MM.1S (cell line): Measurements from ENCODE around the gene SSH3.

Source experiments
- DNase-seq: peaks from one replicate; pipeline ENCODE4 v3.0.0-alpha.2; 2015
- H2AFZ ChIP-seq: fragments of 300-600 bp; sonication (generic); 2 replicates; pipeline ENCODE4 v1.6.0; 2016; ENCODE audit warnings: antibody characterized with exemption, low read length
- H3F3A ChIP-seq: fragments of 300-600 bp; sonication (generic); 2 replicates; pipeline ENCODE4 v1.6.1; 2016; ENCODE audit warnings: mild to moderate bottlenecking, antibody characterized with exemption, low read length, moderate library complexity, mixed read lengths; ENCODE audit not compliant: insufficient read depth
- H3K27ac ChIP-seq: fragments of 300-600 bp; sonication (generic); 2 replicates; pipeline ENCODE4 v1.5.1; 2016; ENCODE audit warnings: mild to moderate bottlenecking, low read length
- H3K27me3 ChIP-seq: fragments of 300-600 bp; sonication (generic); replicated peaks from 2 replicates; pipeline ENCODE4 v1.6.0; 2016; ENCODE audit warnings: low read length; ENCODE audit not compliant: insufficient read depth
- H3K36me3 ChIP-seq: fragments of 300-600 bp; sonication (generic); replicated peaks from 2 replicates; pipeline ENCODE4 v1.6.1; 2016; ENCODE audit warnings: mild to moderate bottlenecking, low read length, mixed read lengths; ENCODE audit not compliant: insufficient read depth
- H3K4me1 ChIP-seq: fragments of 300-600 bp; sonication (generic); 2 replicates; pipeline ENCODE4 v1.6.1; 2016; ENCODE audit warnings: low read length, mixed read lengths
- H3K4me2 ChIP-seq: fragments of 300-600 bp; sonication (generic); 2 replicates; pipeline ENCODE4 v1.6.0; 2016; ENCODE audit warnings: low read depth, low read length
- H3K4me3 ChIP-seq: fragments of 300-600 bp; sonication (generic); 2 replicates; pipeline ENCODE4 v1.5.1; 2016; ENCODE audit warnings: low read length, mixed read lengths
- H3K79me2 ChIP-seq: fragments of 300-600 bp; sonication (generic); 2 replicates; pipeline ENCODE4 v1.6.1; 2016; ENCODE audit warnings: mixed run types, low read length, mixed read lengths
- H3K9ac ChIP-seq: fragments of 300-600 bp; sonication (generic); 2 replicates; pipeline ENCODE4 v1.6.1; 2016; ENCODE audit warnings: low read length, mixed read lengths
- H3K9me2 ChIP-seq: fragments of 300-600 bp; sonication (generic); replicated peaks from 2 replicates; pipeline ENCODE4 v1.6.1; 2016; ENCODE audit warnings: mild to moderate bottlenecking, low read length, mixed read lengths; ENCODE audit not compliant: insufficient read depth
- H3K9me3 ChIP-seq: fragments of 300-600 bp; sonication (generic); replicated peaks from 2 replicates; pipeline ENCODE4 v1.6.1; 2016; ENCODE audit warnings: mild to moderate bottlenecking, low read length, mixed read lengths; ENCODE audit not compliant: insufficient read depth
- H4K20me1 ChIP-seq: fragments of 300-600 bp; sonication (generic); 2 replicates; pipeline ENCODE4 v1.6.1; 2016; ENCODE audit warnings: mild to moderate bottlenecking, low read length, moderate library complexity, mixed read lengths; ENCODE audit not compliant: insufficient read depth
- CTCF ChIP-seq: fragments of 300-600 bp; sonication (generic); IDR thresholded peaks from 2 replicates; pipeline ENCODE4 v1.5.1; 2016; ENCODE audit warnings: antibody characterized with exemption, low read length, mixed read lengths
- EZH2 ChIP-seq: fragments of 300-600 bp; sonication (generic); optimal IDR thresholded peaks from 2 replicates; pipeline ENCODE3; 2017; ENCODE audit warnings: low read depth, mild to moderate bottlenecking, antibody characterized with exemption, low read length, mixed read lengths
- EZH2phosphoT487 ChIP-seq: fragments of 300-600 bp; sonication (generic); IDR thresholded peaks from 2 replicates; pipeline ENCODE4 v1.6.1; 2018; ENCODE audit warnings: antibody characterized with exemption, low read length

Gene SSH3

GRCh38 chr11:67309661-67310061, 6.3 kb downstream of the SSH3 start:
- H3K27ac ChIP-seq: no peak overlapping the region
- H3K4me1 ChIP-seq: no peaks in the 10 kb centered on the region
- H3K4me2 ChIP-seq: no peak overlapping the region
- H3K9me3 ChIP-seq: no peaks in the 10 kb centered on the region
- no peak overlapping the region for H2AFZ ChIP-seq
- H4K20me1 ChIP-seq: no peaks in the 10 kb centered on the region
- no peak for TF ChIP-seq EZH2phosphoT487
- no peak for TF ChIP-seq EZH2
- TF ChIP-seq CTCF: no peak
- H3K9me2 ChIP-seq: no peaks in the 10 kb centered on the region
- no peaks in the 10 kb centered on the region for H3K79me2 ChIP-seq
- H3K36me3 ChIP-seq: no peaks in the 10 kb centered on the region
- H3K27me3 ChIP-seq: no peaks in the 10 kb centered on the region
- no peak overlapping the region for H3K4me3 ChIP-seq
- no peaks in the 10 kb centered on the region; the same call in 1 of the 2 replicates for H3F3A ChIP-seq
- no peak overlapping the region for H3K9ac ChIP-seq
- no peak for DNase-seq

- H4K20me1 ChIP-seq: no peaks in the 10 kb centered on the region
Observed at GRCh38 chr11:67310246-67311050, 7.1 kb downstream of the SSH3 start.

GRCh38 chr11:67311051-67311555, 7.8 kb downstream of the SSH3 start:
- no peak overlapping the region for H3K4me3 ChIP-seq
- no peaks in the 10 kb centered on the region for H3K9me3 ChIP-seq
- no peak overlapping the region for H3K27ac ChIP-seq
- no peaks in the 10 kb centered on the region; the same call in 1 of the 2 replicates for H3F3A ChIP-seq
- H2AFZ ChIP-seq: no peak overlapping the region
- H3K79me2 ChIP-seq: no peaks in the 10 kb centered on the region
- no peak overlapping the region for H3K4me2 ChIP-seq
- no peak for DNase-seq
- H3K9ac ChIP-seq: no peak overlapping the region
- H3K27me3 ChIP-seq: no peaks in the 10 kb centered on the region
- no peaks in the 10 kb centered on the region for H3K9me2 ChIP-seq
- no peaks in the 10 kb centered on the region for H4K20me1 ChIP-seq
- TF ChIP-seq EZH2 (no peak), CTCF (no peak), EZH2phosphoT487 (no peak)
- no peaks in the 10 kb centered on the region for H3K36me3 ChIP-seq
- H3K4me1 ChIP-seq: no peaks in the 10 kb centered on the region

More at GRCh38 chr11:67310246-67311050, 7.1 kb downstream of the SSH3 start:
- no peaks in the 10 kb centered on the region; the same call in 1 of the 2 replicates for H3F3A ChIP-seq
- H3K36me3 ChIP-seq: no peaks in the 10 kb centered on the region
- no peaks in the 10 kb centered on the region for H3K9me3 ChIP-seq
- no peaks in the 10 kb centered on the region for H3K27me3 ChIP-seq
- H3K27ac ChIP-seq: no peak overlapping the region
- H2AFZ ChIP-seq: no peak overlapping the region
- TF ChIP-seq CTCF (no peak), EZH2 (no peak), EZH2phosphoT487 (no peak)
- DNase-seq: no peak
- no peaks in the 10 kb centered on the region for H3K4me1 ChIP-seq
- no peaks in the 10 kb centered on the region for H3K9me2 ChIP-seq
- H3K4me2 ChIP-seq: no peak overlapping the region
- no peak overlapping the region for H3K4me3 ChIP-seq
- H3K79me2 ChIP-seq: no peaks in the 10 kb centered on the region
- H3K9ac ChIP-seq: no peak overlapping the region
